ENCODE measurements around the gene XRRA1.
"Not testable (repeated sequence)": the region's sequence is repeated elsewhere in the genome, so short reads cannot be mapped to it uniquely, and the experiment has no call there.

Gene XRRA1

GRCh38 chr11:74893015-74893414, 55.9 kb downstream of the XRRA1 start:
- DNase-seq, result not testable (repeated sequence)

GRCh38 chr11:74877132-74877531, 71.8 kb downstream of the XRRA1 start:
- no peak for DNase-seq

- no peak for DNase-seq
These were observed 77.9 kb downstream of the XRRA1 start for GRCh38 chr11:74871037-74871436.

GRCh38 chr11:74870485-74870884, 78.4 kb downstream of the XRRA1 start:
- DNase-seq, result no peak

GRCh38 chr11:74866557-74866956, 82.3 kb downstream of the XRRA1 start:
- no peak for DNase-seq

GRCh38 chr11:74863410-74863809, 85.5 kb downstream of the XRRA1 start:
- DNase-seq, result no peak

GRCh38 chr11:74860743-74861142, 88.1 kb downstream of the XRRA1 start:
- no peak for DNase-seq

GRCh38 chr11:74853223-74853622, 95.7 kb downstream of the XRRA1 start:
- DNase-seq, result no peak

- DNase-seq, result no peak
These were observed 99.1 kb downstream of the XRRA1 start for GRCh38 chr11:74849525-74850391.

- DNase-seq, result no peak
These were observed 101.0 kb downstream of the XRRA1 start for GRCh38 chr11:74847895-74848294.

GRCh38 chr11:74847395-74847794, 101.5 kb downstream of the XRRA1 start:
- DNase-seq, result no peak

- DNase-seq, result no peak
These were observed 102.1 kb downstream of the XRRA1 start for GRCh38 chr11:74846770-74847169.

- DNase-seq, result no peak
These were observed 102.8 kb downstream of the XRRA1 start for GRCh38 chr11:74845978-74846517.

- no peak for DNase-seq
These were observed 104.0 kb downstream of the XRRA1 start for GRCh38 chr11:74844865-74845264.

GRCh38 chr11:74844072-74844471, 104.8 kb downstream of the XRRA1 start:
- DNase-seq, result no peak

GRCh38 chr11:74842967-74843366, 105.9 kb downstream of the XRRA1 start:
- DNase-seq, result no peak

- no peak for DNase-seq
These were observed 108.4 kb downstream of the XRRA1 start for GRCh38 chr11:74840486-74840885.

GRCh38 chr11:74839971-74840370, 108.9 kb downstream of the XRRA1 start:
- no peak for DNase-seq

- DNase-seq, result no peak
These were observed 109.4 kb downstream of the XRRA1 start for GRCh38 chr11:74839446-74839845.

GRCh38 chr11:74838188-74838587, 110.7 kb downstream of the XRRA1 start:
- DNase-seq, result no peak

- no peak for DNase-seq
These were observed 111.7 kb downstream of the XRRA1 start for GRCh38 chr11:74837191-74837590.

- DNase-seq, result no peak
These were observed 122.0 kb downstream of the XRRA1 start for GRCh38 chr11:74826901-74827300.

GRCh38 chr11:74825596-74825995, 123.3 kb downstream of the XRRA1 start:
- not testable (repeated sequence) for DNase-seq

GRCh38 chr11:74824285-74824982, 124.5 kb downstream of the XRRA1 start:
- no peak for DNase-seq
